Coronary artery (tissue), 2 donors: Measurements from ENCODE around the gene MSI2.
A peak's percentile ranks its signal among the peaks of the same experiment; 100 is the strongest.

Experiments used
- DNase-seq: peaks from one replicate; pipeline ENCODE4 v3.0.0-alpha.2; 2017; ENCODE audit warnings: low spot score
- H3K27ac ChIP-seq, 2 donors: fragments of 200-600 bp; sonication (generic); one replicate each; pipeline ENCODE4 v1.5.1; 2016 to 2019
- H3K4me3 ChIP-seq: fragments of 200-600 bp; sonication (generic); 2 replicates; pipeline ENCODE4 v1.5.1; 2016; ENCODE audit warnings: mild to moderate bottlenecking, moderate library complexity
- CTCF ChIP-seq: fragments of 200-600 bp; sonication (generic); IDR thresholded peaks from one replicate; pipeline ENCODE4 v1.5.1; 2019; ENCODE audit warnings: antibody characterized with exemption

The MSI2 gene

DNA sequence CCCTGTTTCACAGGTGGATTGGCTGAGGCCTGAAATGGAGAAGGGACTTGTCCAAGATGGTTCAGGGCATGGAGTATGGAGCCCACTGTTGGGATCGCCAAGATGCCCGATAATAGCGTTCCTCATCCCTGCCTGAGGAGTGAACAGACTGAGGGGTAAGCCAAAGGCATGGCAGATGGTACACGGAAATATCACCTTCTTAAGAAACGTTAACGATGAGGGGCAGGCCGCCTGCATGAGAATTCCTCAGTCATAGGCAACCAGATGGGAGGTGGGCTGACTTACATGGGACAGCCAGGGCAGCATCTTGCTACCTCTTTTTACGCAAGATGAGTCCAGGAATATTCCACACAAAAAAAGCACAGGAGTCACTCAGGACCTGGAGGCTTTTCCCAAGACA, 300.7 kb downstream of the MSI2 start:
- DNase-seq: no peak
- Histone ChIP-seq H3K4me3 (no peak overlapping the region), H3K27ac (no peak overlapping the region)
- TF ChIP-seq CTCF: no peak

DNA sequence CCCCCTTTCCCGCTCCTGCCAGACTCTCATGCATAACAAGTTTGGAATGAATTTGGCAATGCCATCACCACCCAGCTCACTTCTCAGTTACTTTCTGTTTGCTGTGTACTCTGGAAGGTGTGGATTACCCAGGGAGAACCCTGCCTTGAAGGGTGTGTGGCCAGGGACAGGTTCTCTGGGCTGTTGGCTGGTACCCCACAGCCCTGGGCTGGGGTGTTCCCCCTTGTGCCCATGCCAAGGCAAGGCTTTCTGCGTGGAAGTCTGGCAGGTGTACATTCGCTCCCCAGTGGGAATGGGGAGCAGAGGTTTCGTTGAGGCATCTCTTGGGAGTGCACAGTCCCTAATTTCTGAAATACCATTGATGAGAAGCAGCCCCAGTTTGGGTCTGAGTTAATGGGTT, 301.1 kb downstream of the MSI2 start:
- H3K27ac ChIP-seq: no peak overlapping the region
- H3K4me3 ChIP-seq: peak overlapping the region; percentile 32
- TF ChIP-seq CTCF: no peak
- no peak for DNase-seq

GRCh38 chr17:57557834-57558681, 301.7 kb downstream of the MSI2 start:
- H3K4me3 ChIP-seq: peak overlapping the region; percentile 32
- TF ChIP-seq CTCF: no peak
- no peak for DNase-seq

GRCh38 chr17:57559226-57559625, 302.9 kb downstream of the MSI2 start:
- DNase-seq: no peak
- no peak overlapping the region for H3K27ac ChIP-seq
- no peak for TF ChIP-seq CTCF
- no peak overlapping the region for H3K4me3 ChIP-seq

More at GRCh38 chr17:57557834-57558681, 301.7 kb downstream of the MSI2 start:
- H3K27ac ChIP-seq: no peak overlapping the region

- DNase-seq: no peak
- no peak overlapping the region for H3K4me3 ChIP-seq
- no peak for TF ChIP-seq CTCF
- H3K27ac ChIP-seq: no peak overlapping the region
Observed at GRCh38 chr17:57559634-57560318, 303.5 kb downstream of the MSI2 start.

- H3K4me3 ChIP-seq: no peak overlapping the region
- TF ChIP-seq CTCF: no peak
- no peak for DNase-seq
- H3K27ac ChIP-seq: no peak overlapping the region
Observed at GRCh38 chr17:57560319-57560705, 304.0 kb downstream of the MSI2 start.
